ENCODE measurements around the gene SLC25A13. TPM values are rescaled to one million over a fixed set of nuclear protein-coding genes. Genes with fewer than 3 reads are reported as not detected.

SLC25A13 gene
- total RNA-seq, 2 donors from 2014 or later, result 94.3 to 114 TPM

DNA sequence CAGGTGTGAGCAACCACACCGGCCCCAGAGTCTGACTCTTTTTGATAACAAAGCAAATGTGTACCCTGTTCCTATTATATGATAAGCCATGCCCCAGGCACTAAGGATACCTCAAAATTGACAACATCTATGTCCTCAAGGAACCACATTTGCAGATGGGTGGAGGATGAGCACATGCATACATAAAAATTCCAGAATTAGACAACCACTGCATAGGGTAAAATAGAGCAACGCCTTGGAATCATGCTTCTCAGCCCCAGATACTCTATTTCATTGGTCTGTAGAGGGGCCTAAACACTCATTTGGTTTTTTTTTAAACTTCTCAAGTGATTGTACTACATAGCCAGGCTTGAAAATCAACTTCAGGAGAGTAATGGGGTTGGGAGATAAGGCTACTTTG, 78.7 kb downstream of the SLC25A13 start:
- Mint-ChIP-seq H3K27me3 (ENCODE audit: insufficient read depth) (no peaks in the 10 kb centered on the region), H3K4me1 (peaks cover 23% of the 10 kb centered on the region), H3K9me3 (no peaks in the 10 kb centered on the region), H3K36me3 (ENCODE audit: low read depth) (no peaks in the 10 kb centered on the region), H3K4me3 (no peak overlapping the region), H3K27ac (no peak overlapping the region)
- Histone ChIP-seq H3K27me3 (ENCODE audit: control insufficient read depth, insufficient read depth, low read length, poor library complexity, severe bottlenecking) (no peaks in the 10 kb centered on the region), H3K9me3 (ENCODE audit: control insufficient read depth, low read length) (no peaks in the 10 kb centered on the region), H3K9ac (ENCODE audit: extremely low read depth, low read length, poor library complexity, severe bottlenecking) (no peak overlapping the region), H3K4me1 (ENCODE audit: control insufficient read depth, insufficient read depth, low read length) (peaks cover 4% of the 10 kb centered on the region), H3K36me3 (ENCODE audit: control insufficient read depth, insufficient read depth, low read length) (peaks cover 1% of the 10 kb centered on the region), H3K27ac (ENCODE audit: low read depth, low read length) (no peak overlapping the region), H3K4me3 (ENCODE audit: low read length) (no peak overlapping the region)
- DNase-seq, result no peak
- TF ChIP-seq CTCF (conservative IDR thresholded peaks at IDR 0.05), result no peak
- 94% methylated on average over 2 of the region's 2 CpGs; no CpG with 5 or more reads in 1 of the 2 experiments for WGBS, 2 experiments (ENCODE audit: insufficient coverage in 1 of 2, insufficient read length in 1 of 2)

GRCh38 chr7:96241855-96242254, 80.0 kb downstream of the SLC25A13 start:
- Histone ChIP-seq H3K4me3 (ENCODE audit: low read length) (no peak overlapping the region), H3K27me3 (ENCODE audit: control insufficient read depth, insufficient read depth, low read length, poor library complexity, severe bottlenecking) (no peaks in the 10 kb centered on the region), H3K27ac (ENCODE audit: low read depth, low read length) (no peak overlapping the region), H3K4me1 (ENCODE audit: control insufficient read depth, insufficient read depth, low read length) (peaks cover 4% of the 10 kb centered on the region), H3K9ac (ENCODE audit: extremely low read depth, low read length, poor library complexity, severe bottlenecking) (no peak overlapping the region), H3K9me3 (ENCODE audit: control insufficient read depth, low read length) (no peaks in the 10 kb centered on the region), H3K36me3 (ENCODE audit: control insufficient read depth, insufficient read depth, low read length) (peaks cover 6% of the 10 kb centered on the region)
- Mint-ChIP-seq H3K4me1 (peaks cover 23% of the 10 kb centered on the region), H3K4me3 (no peak overlapping the region), H3K27me3 (ENCODE audit: insufficient read depth) (no peaks in the 10 kb centered on the region), H3K27ac (no peak overlapping the region), H3K36me3 (ENCODE audit: low read depth) (peaks cover 6% of the 10 kb centered on the region), H3K9me3 (no peaks in the 10 kb centered on the region)
- WGBS, 2 experiments (ENCODE audit: insufficient coverage in 1 of 2, insufficient read length in 1 of 2), result 80 to 82% methylated on average over 3 of the region's 3 CpGs
- no peak for DNase-seq
- TF ChIP-seq CTCF (conservative IDR thresholded peaks at IDR 0.05), result no peak

- Histone ChIP-seq H3K4me3 (ENCODE audit: low read length) (no peak overlapping the region), H3K36me3 (ENCODE audit: control insufficient read depth, insufficient read depth, low read length) (peaks cover 17% of the 10 kb centered on the region), H3K27me3 (ENCODE audit: control insufficient read depth, insufficient read depth, low read length, poor library complexity, severe bottlenecking) (no peaks in the 10 kb centered on the region), H3K4me1 (ENCODE audit: control insufficient read depth, insufficient read depth, low read length) (no peaks in the 10 kb centered on the region), H3K9me3 (ENCODE audit: control insufficient read depth, low read length) (no peaks in the 10 kb centered on the region), H3K9ac (ENCODE audit: extremely low read depth, low read length, poor library complexity, severe bottlenecking) (no peak overlapping the region), H3K27ac (ENCODE audit: low read depth, low read length) (no peak overlapping the region)
- Mint-ChIP-seq H3K9me3 (no peaks in the 10 kb centered on the region), H3K4me3 (no peak overlapping the region), H3K4me1 (peaks cover 23% of the 10 kb centered on the region), H3K27ac (no peak overlapping the region), H3K27me3 (ENCODE audit: insufficient read depth) (no peaks in the 10 kb centered on the region), H3K36me3 (ENCODE audit: low read depth) (peaks cover 9% of the 10 kb centered on the region)
- 96 to 100% methylated on average over 1 to 3 of the region's 3 CpGs for whole genome bisulfite sequencing, 2 experiments (ENCODE audit: insufficient coverage in 1 of 2, insufficient read length in 1 of 2)
- no peak for TF ChIP-seq CTCF (conservative IDR thresholded peaks at IDR 0.05)
- no peak for DNase-seq
These were observed 82.7 kb downstream of the SLC25A13 start for GRCh38 chr7:96238976-96239766.

Data from endodermal cell (in vitro differentiated cells).